Measurements from ENCODE around the gene STIM2. TPM values are rescaled to one million over a fixed set of nuclear protein-coding genes. Genes with fewer than 3 reads are reported as not detected.

The STIM2 gene
- polyA plus RNA-seq, 1 donor (not counting 4 experiments of a cell fraction or from before 2014, with no cell fraction given), result 20.7 TPM

DNA sequence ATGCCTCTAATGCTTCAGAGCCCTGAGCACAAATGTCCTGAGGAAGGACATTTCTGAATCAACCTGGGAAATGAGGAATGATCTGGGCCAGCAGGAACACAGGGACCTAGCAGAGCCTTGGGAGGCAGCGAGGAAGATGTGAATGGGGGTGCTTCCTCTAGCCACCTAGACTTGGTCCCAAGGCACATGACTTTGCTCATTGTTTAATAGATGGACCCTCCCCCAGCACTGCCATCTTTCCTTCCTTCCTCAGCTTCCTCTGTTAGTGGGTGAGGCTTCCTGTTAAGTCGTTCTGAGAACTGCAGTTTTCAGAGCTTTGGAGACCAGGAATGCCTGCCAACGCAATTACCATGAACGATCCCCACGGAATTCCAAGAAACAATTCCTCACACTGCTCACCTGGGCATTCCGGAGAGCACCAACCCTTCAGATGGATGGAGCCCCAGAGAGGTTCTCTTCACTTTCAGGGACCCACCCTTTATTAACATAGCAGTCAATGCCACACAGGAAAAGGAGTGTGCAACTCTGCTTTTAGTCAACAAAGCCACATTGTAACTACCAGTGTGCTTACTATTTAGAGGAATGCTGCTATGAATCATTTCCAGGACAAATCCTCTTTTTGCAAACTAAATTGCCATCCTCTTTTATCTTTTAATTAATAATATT lies 48.5 kb upstream of the STIM2 start:
- no peak for DNase-seq (ENCODE audit: low read depth, low spot score)
- TF ChIP-seq, protein P1, sequence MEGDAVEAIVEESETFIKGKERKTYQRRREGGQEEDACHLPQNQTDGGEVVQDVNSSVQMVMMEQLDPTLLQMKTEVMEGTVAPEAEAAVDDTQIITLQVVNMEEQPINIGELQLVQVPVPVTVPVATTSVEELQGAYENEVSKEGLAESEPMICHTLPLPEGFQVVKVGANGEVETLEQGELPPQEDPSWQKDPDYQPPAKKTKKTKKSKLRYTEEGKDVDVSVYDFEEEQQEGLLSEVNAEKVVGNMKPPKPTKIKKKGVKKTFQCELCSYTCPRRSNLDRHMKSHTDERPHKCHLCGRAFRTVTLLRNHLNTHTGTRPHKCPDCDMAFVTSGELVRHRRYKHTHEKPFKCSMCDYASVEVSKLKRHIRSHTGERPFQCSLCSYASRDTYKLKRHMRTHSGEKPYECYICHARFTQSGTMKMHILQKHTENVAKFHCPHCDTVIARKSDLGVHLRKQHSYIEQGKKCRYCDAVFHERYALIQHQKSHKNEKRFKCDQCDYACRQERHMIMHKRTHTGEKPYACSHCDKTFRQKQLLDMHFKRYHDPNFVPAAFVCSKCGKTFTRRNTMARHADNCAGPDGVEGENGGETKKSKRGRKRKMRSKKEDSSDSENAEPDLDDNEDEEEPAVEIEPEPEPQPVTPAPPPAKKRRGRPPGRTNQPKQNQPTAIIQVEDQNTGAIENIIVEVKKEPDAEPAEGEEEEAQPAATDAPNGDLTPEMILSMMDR (optimal IDR thresholded peaks at IDR 0.05 in 1 of 3, IDR thresholded peaks at IDR 0.05 in 1 of 3, conservative IDR thresholded peaks at IDR 0.05 in 1 of 3; ENCODE audit: extremely low read depth in 1 of 3, insufficient read depth in 2 of 3, low read length in 3 of 3), result no peak
- TF ChIP-seq EZH2 (IDR thresholded peaks at IDR 0.05; ENCODE audit: low read length), result no peak
- peak; percentile 64 for FAIRE-seq
- no peaks in the 10 kb centered on the region for H3K4me1 ChIP-seq (ENCODE audit: control insufficient read depth, extremely low read depth, insufficient read depth, low read length)
- no peaks in the 10 kb centered on the region for H3K9me1 ChIP-seq (ENCODE audit: control insufficient read depth, extremely low read depth, insufficient read depth, low read length)
- no peaks in the 10 kb centered on the region for H4K20me1 ChIP-seq (ENCODE audit: control insufficient read depth, extremely low read depth, insufficient read depth, low read length)
- no peaks in the 10 kb centered on the region for H3K9me3 ChIP-seq (ENCODE audit: control insufficient read depth, low read depth, low read length)
- no peaks in the 10 kb centered on the region for H3K27me3 ChIP-seq (ENCODE audit: control insufficient read depth, extremely low read depth, insufficient read depth, low read length)
- H3K4me2 ChIP-seq (ENCODE audit: control insufficient read depth, extremely low read depth, insufficient read depth, low read depth, low read length), result peak overlapping the region; percentile 30
- H3K4me3 ChIP-seq (ENCODE audit: control insufficient read depth in 2 of 3, extremely low read depth in 1 of 3, insufficient read depth in 2 of 3, low read depth in 1 of 3, low read length in 3 of 3), result no peak overlapping the region
- dilution Hi-C loops (cut with MboI; ENCODE audit: extremely low pct_ligation_motif_present, low sequenced_read_pairs), result no loop called here
- H3K36me3 ChIP-seq (ENCODE audit: control insufficient read depth in 2 of 2, extremely low read depth in 1 of 2, insufficient read depth in 2 of 2, low read length in 2 of 2), result no peaks in the 10 kb centered on the region
- H3K9ac ChIP-seq (ENCODE audit: control insufficient read depth, extremely low read depth, insufficient read depth, low read length), result no peak overlapping the region
- no peak overlapping the region for H3K27ac ChIP-seq (ENCODE audit: control insufficient read depth, insufficient read depth, low read length)
- no peak overlapping the region for H2AFZ ChIP-seq (ENCODE audit: control insufficient read depth, low read length)
- H3K79me2 ChIP-seq (ENCODE audit: control insufficient read depth, insufficient read depth, low read length), result no peaks in the 10 kb centered on the region

DNA sequence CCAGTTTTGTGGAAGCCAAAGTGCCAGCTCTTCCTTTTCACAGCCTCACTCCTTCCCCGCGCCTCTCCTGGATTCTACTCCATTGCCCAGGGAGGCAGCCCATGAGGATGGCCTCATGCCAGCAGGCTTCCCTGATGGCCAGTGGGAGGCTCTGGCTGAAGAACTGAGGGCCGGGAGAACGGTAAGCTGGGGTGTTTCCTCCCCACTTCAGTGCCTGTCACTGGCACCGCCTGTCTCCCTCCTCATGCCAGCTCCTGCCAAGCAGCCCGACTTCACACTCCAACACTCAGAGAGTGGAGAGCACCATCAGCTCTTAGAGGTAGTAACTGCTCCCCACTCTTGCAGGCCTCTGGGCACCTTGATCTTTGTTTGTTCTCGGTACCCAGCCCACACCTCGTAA lies 46.9 kb upstream of the STIM2 start:
- TF ChIP-seq, protein P1 (optimal IDR thresholded peaks at IDR 0.05 in 1 of 3, IDR thresholded peaks at IDR 0.05 in 1 of 3, conservative IDR thresholded peaks at IDR 0.05 in 1 of 3; ENCODE audit: extremely low read depth in 1 of 3, insufficient read depth in 2 of 3, low read length in 3 of 3), result no peak
- TF ChIP-seq EZH2 (IDR thresholded peaks at IDR 0.05; ENCODE audit: low read length), result no peak
- no peaks in the 10 kb centered on the region for H3K36me3 ChIP-seq (ENCODE audit: control insufficient read depth in 2 of 2, extremely low read depth in 1 of 2, insufficient read depth in 2 of 2, low read length in 2 of 2)
- H3K27me3 ChIP-seq (ENCODE audit: control insufficient read depth, extremely low read depth, insufficient read depth, low read length), result no peaks in the 10 kb centered on the region
- H4K20me1 ChIP-seq (ENCODE audit: control insufficient read depth, extremely low read depth, insufficient read depth, low read length), result no peaks in the 10 kb centered on the region
- no peaks in the 10 kb centered on the region for H3K4me1 ChIP-seq (ENCODE audit: control insufficient read depth, extremely low read depth, insufficient read depth, low read length)
- no peak overlapping the region for H2AFZ ChIP-seq (ENCODE audit: control insufficient read depth, low read length)
- dilution Hi-C loops (cut with MboI; ENCODE audit: extremely low pct_ligation_motif_present, low sequenced_read_pairs), result no loop called here
- H3K4me2 ChIP-seq (ENCODE audit: control insufficient read depth, extremely low read depth, insufficient read depth, low read depth, low read length), result no peak overlapping the region
- H3K79me2 ChIP-seq (ENCODE audit: control insufficient read depth, insufficient read depth, low read length), result no peaks in the 10 kb centered on the region
- H3K9ac ChIP-seq (ENCODE audit: control insufficient read depth, extremely low read depth, insufficient read depth, low read length), result no peak overlapping the region
- no peaks in the 10 kb centered on the region for H3K9me1 ChIP-seq (ENCODE audit: control insufficient read depth, extremely low read depth, insufficient read depth, low read length)
- no peaks in the 10 kb centered on the region for H3K9me3 ChIP-seq (ENCODE audit: control insufficient read depth, low read depth, low read length)
- no peak overlapping the region for H3K27ac ChIP-seq (ENCODE audit: control insufficient read depth, insufficient read depth, low read length)
- DNase-seq (ENCODE audit: low read depth, low spot score), result no peak
- FAIRE-seq, result no peak
- H3K4me3 ChIP-seq (ENCODE audit: control insufficient read depth in 2 of 3, extremely low read depth in 1 of 3, insufficient read depth in 2 of 3, low read depth in 1 of 3, low read length in 3 of 3), result no peak overlapping the region

All from keratinocyte (primary cell).